GM10248 (cell line): ENCODE measurements around the gene RIPPLY1.

Source experiments
- CTCF ChIA-PET: fragments of 300-600 bp; sonication (Branson Sonifier 250); formaldehyde crosslinking; extraction: SDS; loops from one replicate; lab custom pipeline; 2021; ENCODE audit warnings: antibody characterized with exemption; lab: Yijun Ruan, JAX
- POLR2A ChIA-PET: fragments of 350-650 bp; sonication (Branson Sonifier 250); formaldehyde crosslinking; extraction: SDS; loops from one replicate; lab custom pipeline; 2020; ENCODE audit warnings: antibody characterized with exemption; lab: Yijun Ruan, JAX
- DNase-seq: peaks from one replicate; pipeline ENCODE4 v3.0.0; 2012; ENCODE audit errors: extremely low spot score
- CTCF ChIP-seq: IDR thresholded peaks from 2 replicates; pipeline ENCODE4 v1.5.1; 2012; ENCODE audit warnings: mild to moderate bottlenecking, low read depth; ENCODE audit errors: extremely low read depth, missing control alignments, control extremely low read depth

Gene RIPPLY1

GRCh38 chrX:106903856-106904528, 851 bp upstream of the RIPPLY1 start:
- ChIA-PET CTCF (interaction anchor here (2.5 kb wide), 1 partner anchor 10 kb away, joined by 9 read pairs; no protein-coding TSS in a partner anchor), POLR2A (no interaction called here)
- TF ChIP-seq CTCF: no peak
- DNase-seq: no peak

- CTCF ChIA-PET: interaction anchor here (1.5 to 2.5 kb wide), 2 partner anchors 8 to 874 kb away, joined by 4 to 9 read pairs; partner anchors contain the start of gene NCBP2L
- no peak for DNase-seq
- no peak for TF ChIP-seq CTCF
- POLR2A ChIA-PET: no interaction called here
These were observed 457 bp downstream of the RIPPLY1 start for GRCh38 chrX:106902684-106903083.

- ChIA-PET CTCF (interaction anchor here (0.7 to 1.5 kb wide), 2 partner anchors 9 to 875 kb away, joined by 3 to 4 read pairs; partner anchors contain the start of gene NCBP2L), POLR2A (no interaction called here)
- no peak for DNase-seq
- no peak for TF ChIP-seq CTCF
These were observed 1.3 kb downstream of the RIPPLY1 start for GRCh38 chrX:106901781-106902219.

- ChIA-PET POLR2A (no interaction called here), CTCF (no interaction called here)
- TF ChIP-seq CTCF: no peak
- DNase-seq: no peak
These were observed 1.8 kb downstream of the RIPPLY1 start for GRCh38 chrX:106901341-106901740.

GRCh38 chrX:106899841-106900240, 3.3 kb downstream of the RIPPLY1 start:
- no peak for TF ChIP-seq CTCF
- CTCF ChIA-PET: interaction anchor here (0.8 to 1.7 kb wide), 2 partner anchors 10 to 51 kb away, joined by 4 to 6 read pairs; no protein-coding TSS in a partner anchor
- POLR2A ChIA-PET: no interaction called here
- DNase-seq: no peak

- TF ChIP-seq CTCF: no peak
- POLR2A ChIA-PET: no interaction called here
- DNase-seq: no peak
- CTCF ChIA-PET: interaction anchor here (0.8 to 1.7 kb wide), 6 partner anchors 10 to 529 kb away, joined by 3 to 6 read pairs (median 4); no protein-coding TSS in a partner anchor
These were observed 3.9 kb downstream of the RIPPLY1 start for GRCh38 chrX:106899276-106899675.
